Urothelium cell line (cell line): Measurements from ENCODE around the gene SMIM13.

ENCODE experiments used
- DNase-seq: peaks from one replicate; pipeline ENCODE4 v3.0.0; 2011; ENCODE audit warnings: low spot score, mixed read lengths
- FAIRE-seq: peaks from 2 replicates; lab custom pipeline; 2011; peaks lifted over from hg19 to GRCh38; lab: Jason Lieb, UNC

Gene SMIM13

GRCh38 chr6:11120271-11121005, 26.8 kb downstream of the SMIM13 start:
- FAIRE-seq (peak; percentile 53), DNase-seq (peak; percentile 34)

GRCh38 chr6:11121851-11122250, 28.2 kb downstream of the SMIM13 start:
- no peak for DNase-seq
- FAIRE-seq, result no peak

GRCh38 chr6:11122380-11122779, 28.7 kb downstream of the SMIM13 start:
- no peak for DNase-seq
- no peak for FAIRE-seq

GRCh38 chr6:11123978-11124377, 30.3 kb downstream of the SMIM13 start:
- DNase-seq, result no peak
- no peak for FAIRE-seq

DNA sequence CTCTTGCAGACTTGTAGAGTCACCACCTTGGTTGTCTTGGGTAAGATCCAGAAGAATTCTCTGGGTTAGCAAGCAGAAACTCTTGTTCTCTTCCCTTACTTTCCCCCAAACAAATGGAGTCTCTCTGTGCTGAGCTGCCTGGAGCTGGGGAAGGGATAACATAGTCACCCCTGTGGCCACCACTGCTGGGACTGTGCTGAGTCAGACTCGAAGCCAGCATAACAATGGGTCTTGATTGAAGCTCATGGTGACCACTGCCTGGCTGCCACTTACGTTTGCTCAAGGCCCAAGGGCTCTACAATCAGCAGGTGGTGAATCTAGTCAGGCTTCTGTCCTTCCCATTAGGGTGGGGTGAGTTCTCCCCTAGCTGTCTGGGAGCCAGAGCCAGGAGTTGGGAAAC, 33.2 kb downstream of the SMIM13 start:
- no peak for FAIRE-seq
- DNase-seq, result no peak

- FAIRE-seq, result no peak
- DNase-seq, result no peak
These were observed 35.0 kb downstream of the SMIM13 start for GRCh38 chr6:11128608-11129007.

- DNase-seq (no peak), FAIRE-seq (no peak)
These were observed 36.4 kb downstream of the SMIM13 start for GRCh38 chr6:11129908-11130565.

GRCh38 chr6:11130605-11131004, 37.0 kb downstream of the SMIM13 start:
- no peak for DNase-seq
- no peak for FAIRE-seq

DNA sequence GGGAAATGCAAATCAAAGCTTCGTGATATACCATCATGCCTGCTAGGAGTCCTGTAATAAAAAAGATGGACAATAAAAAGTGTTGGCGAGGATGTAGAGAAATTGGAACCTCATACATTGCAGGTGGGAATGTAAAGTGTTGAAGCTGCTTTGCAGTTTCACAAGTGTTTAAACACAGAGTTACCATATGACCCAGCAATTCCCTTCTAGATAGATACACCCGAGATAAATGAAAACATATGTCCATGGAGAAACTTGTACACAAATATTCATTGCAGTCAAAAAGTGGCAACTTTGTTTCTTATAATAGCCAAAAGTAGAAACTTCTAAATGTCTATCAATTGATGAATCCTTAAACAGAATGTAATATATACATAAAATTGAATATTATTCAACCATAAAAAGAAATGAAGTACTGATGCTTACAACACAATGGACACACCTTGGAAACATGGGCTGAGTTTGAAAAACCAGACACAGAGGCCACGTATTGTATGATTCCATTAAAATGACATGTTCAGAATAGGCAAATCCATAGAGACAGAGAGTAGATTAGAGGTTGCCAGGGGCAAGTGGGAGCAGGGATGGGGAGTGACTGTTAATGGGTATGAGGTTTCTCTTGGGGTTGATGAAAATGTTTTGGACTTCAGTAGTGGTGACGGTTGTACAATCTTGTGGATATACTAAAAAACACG, 38.7 kb downstream of the SMIM13 start:
- DNase-seq, result no peak
- FAIRE-seq, result no peak

DNA sequence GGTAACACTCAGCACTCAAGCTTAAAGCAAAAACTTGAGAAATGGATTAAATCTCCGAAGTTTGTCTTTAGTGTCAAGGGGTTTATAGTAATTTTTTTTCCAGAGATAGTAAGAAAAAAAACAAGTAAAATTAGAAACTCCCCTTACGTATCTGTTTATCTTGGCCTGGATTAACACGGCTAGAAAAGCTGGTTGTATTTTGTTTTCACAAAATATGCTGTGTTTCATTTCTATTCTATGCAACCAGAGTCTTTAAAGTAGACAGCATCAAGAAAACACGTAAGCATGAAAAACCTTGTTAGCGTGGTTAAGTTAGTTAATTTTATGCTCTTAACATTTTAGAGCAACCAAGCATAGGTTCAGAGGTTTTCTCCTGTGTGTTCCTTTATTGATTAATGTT, 39.6 kb downstream of the SMIM13 start:
- DNase-seq, result no peak
- FAIRE-seq, result no peak

DNA sequence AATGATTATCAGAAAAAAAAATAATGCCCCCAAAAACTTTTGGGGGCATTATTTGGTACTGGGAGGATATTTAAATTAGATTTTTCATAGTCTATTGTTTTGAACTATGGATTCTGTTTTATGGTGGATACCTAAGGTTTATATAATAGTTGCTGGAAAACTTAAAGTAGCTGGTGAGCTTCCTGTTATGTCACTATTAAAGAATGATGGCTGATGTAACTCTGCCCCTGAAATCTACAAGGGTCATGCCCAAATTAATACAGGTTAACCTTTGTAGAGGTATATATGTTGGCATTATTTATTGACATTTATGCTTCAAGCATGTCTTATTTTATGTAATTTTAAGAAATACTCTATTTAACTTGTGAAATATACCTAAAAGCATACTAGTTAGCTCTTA, 43.2 kb downstream of the SMIM13 start:
- DNase-seq (no peak), FAIRE-seq (no peak)

DNA sequence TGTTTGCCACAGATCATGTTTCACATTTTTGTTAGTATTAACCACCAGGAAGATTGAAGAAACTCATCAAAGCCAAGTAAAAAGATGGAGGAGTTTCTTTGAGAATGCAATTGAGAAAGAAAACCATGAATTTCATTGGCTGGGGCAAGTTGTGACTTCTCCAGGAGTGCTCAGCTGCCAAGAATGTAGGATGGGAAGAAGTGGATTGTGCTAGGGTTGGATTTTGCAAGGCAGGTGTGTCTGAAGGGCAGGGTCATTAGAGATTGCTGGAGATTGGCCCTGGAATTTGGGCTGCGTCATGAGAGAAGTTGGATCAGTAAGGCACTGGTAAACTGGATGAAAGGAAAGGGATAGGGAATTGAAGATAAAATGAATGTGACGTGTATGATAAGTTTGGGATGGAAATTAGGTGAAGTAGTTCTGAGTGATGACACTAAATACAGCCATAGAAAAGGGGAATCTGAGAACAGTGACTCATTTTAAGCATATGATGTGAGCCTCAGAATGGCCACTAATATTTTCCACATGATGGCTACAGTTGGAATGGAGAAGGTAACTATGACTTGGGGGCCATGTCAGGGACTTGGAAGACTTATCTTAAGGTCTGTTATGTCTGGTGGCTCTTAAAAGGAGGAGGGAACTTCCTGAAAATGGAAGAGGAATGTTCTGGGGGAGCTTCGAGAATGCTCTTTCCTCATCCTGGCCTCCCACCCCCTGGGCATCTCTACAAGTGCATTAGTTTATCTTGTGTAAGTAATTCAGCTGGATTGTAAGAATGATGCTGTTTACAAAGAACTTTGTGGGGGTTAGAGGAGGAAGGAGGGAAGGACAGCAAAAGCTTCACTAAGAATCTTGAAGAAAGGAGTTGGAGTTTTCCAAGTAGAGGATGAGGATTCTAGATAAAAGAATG, 45.7 kb downstream of the SMIM13 start:
- DNase-seq (no peak), FAIRE-seq (no peak)

GRCh38 chr6:11140056-11140455, 46.4 kb downstream of the SMIM13 start:
- no peak for DNase-seq
- FAIRE-seq, result no peak

DNA sequence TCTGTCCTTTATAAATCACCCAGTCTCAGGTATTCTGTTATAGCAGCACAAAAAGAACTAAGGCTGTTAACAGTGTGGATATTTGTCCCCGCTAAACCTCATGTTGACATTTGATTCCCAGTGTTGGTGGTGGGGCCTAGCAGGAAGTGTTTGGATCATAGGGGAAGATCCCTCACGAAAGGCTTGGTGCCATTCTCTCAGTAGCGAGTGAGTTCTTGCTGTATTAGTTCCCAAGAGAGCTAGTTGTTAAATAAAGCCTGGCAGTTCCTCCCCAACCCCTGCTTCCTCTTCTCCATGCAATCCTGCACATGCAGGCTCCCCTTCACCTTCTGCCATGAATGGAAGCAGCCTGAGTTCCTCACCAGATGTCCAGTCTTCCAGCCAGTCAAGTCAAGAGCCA, 47.7 kb downstream of the SMIM13 start:
- no peak for DNase-seq
- no peak for FAIRE-seq

GRCh38 chr6:11142296-11143027, 48.8 kb downstream of the SMIM13 start:
- DNase-seq (no peak), FAIRE-seq (no peak)

DNA sequence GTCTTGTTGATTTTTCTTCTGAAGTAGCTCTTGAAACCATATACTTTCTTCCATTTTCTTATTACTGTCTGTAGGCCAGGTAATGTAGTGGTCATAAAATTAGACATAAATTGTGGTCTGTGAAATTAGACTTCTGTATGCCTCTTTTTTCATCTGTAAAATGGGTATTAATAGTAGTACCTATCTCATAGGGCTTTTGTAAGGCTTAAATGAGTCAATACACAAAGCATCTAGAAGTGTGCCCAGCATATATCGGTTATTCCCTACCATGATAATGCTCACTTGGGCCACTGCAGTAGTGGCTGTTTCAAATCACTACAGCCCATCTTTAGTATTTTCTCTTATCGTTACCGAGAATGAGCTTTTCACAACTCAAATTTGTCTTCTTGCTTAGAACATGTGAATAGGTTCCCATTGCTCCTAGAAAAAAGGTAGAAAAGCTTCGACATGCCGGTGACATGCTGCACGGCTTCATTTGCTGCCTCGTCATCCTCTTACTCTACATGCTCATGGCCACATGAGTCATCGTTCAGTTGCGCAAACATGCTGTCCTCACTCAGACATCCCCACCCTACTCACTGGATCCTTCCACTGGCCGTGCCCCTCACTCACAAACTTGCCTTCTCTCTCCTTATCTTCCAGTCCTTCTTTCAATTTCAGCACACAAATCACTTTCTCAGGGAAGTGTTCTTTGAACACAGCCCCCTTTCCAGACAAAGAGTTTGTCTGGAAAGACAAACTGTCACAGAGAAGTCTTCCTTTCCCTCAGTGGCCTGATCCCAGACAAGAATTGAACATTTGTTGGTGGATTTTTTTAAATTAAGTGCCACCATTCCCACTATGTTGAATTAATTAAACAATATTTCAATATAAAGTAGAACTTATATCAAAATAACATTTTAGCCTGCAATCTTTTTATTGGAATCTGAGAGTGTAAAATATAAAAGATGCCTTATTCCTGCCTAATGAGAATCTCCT, 50.0 kb downstream of the SMIM13 start:
- FAIRE-seq (no peak), DNase-seq (peak; percentile 84)

GRCh38 chr6:11144393-11144851, 50.8 kb downstream of the SMIM13 start:
- FAIRE-seq, result no peak
- peak; percentile 78 for DNase-seq

DNA sequence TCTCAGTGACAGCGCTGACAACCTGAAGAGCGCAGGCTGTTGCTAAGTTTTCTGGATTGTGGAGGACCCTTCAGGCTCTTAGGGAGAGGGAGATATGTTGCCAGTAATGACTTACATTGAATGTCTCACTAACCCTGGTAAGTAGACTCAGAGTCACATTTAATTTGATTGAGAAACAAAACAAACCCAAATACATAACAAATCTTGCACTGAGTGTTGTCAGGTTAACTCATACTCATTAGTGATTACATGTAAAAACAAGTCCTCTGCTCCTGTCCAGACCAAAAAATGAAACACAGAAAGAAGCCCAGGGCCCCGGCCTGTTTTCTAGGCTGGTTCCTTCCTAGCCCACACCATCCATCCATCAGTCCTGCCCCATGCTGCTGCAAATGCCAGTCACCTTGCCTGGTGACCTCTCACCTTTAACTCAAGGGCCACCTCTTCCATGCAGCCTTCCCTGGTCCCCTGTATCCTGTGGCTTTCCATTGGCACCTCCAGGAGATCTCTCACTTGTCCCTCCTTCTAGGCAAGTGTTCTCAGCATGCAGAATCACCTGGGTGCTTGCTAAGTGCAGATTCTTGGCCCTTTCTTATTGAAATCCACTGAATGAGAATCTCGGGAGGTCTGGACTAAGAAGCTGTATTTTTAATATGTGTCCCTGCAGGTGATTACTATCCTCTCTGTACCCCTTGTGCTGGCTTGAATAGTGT, 52.6 kb downstream of the SMIM13 start:
- DNase-seq (no peak), FAIRE-seq (no peak)
